Heart right ventricle (tissue), 16 donors: ENCODE results near the gene ACSL5. TPM values are rescaled to one million over a fixed set of nuclear protein-coding genes. Genes with fewer than 3 reads are reported as not detected.
A peak's percentile ranks its signal among the peaks of the same experiment; 100 is the strongest.

Source experiments
- ATAC-seq, 8 donors: fragments of 200-7000 bp; cut with Tn5 transposase; one replicate each; pipeline ENCODE4 v1.9.1; 2020; ENCODE audit warnings: mild to moderate bottlenecking in 8 of 8, moderate library complexity in 8 of 8, moderate number of reproducible peaks in 1 of 8
- DNase-seq, 2 donors: peaks; one replicate each; pipeline ENCODE4 v3.0.0-alpha.2; 2020
- H3K27ac ChIP-seq, 10 donors: fragments of 200-600 bp; sonication (generic) in 2 of 10; one replicate each; pipeline versions ENCODE4 v1.5.0 to v1.8.0; 2020 to 2022; ENCODE audit warnings: mild to moderate bottlenecking in 3 of 10
- H3K27me3 ChIP-seq, 7 donors: fragments of 200-600 bp; one replicate each; pipeline ENCODE4 v1.8.0; 2021 to 2022; ENCODE audit warnings: mild to moderate bottlenecking in 2 of 7
- H3K36me3 ChIP-seq, 9 donors: fragments of 200-600 bp; sonication (generic) in 1 of 9; one replicate each; pipeline versions ENCODE4 v1.5.0 to v1.8.0; 2020 to 2022; ENCODE audit warnings: mild to moderate bottlenecking in 2 of 9
- H3K4me1 ChIP-seq, 9 donors: fragments of 200-600 bp; sonication (generic) in 1 of 9; one replicate each; pipeline versions ENCODE4 v1.5.0 to v1.8.0; 2020 to 2022; ENCODE audit warnings: mild to moderate bottlenecking in 4 of 9
- H3K4me3 ChIP-seq, 10 donors: fragments of 200-600 bp; sonication (generic) in 2 of 10; one replicate each; pipeline versions ENCODE4 v1.5.0 to v1.8.0; 2020 to 2022; ENCODE audit warnings: mild to moderate bottlenecking in 7 of 10, moderate library complexity in 2 of 10
- H3K9me3 ChIP-seq, 11 donors: fragments of 200-600 bp in 10 of 11; sonication (generic) in 2 of 11; one replicate each; pipeline versions ENCODE4 v1.5.0 to v1.8.0; 2013 to 2022; ENCODE audit warnings: mild to moderate bottlenecking in 2 of 11, control low read depth in 1 of 11, moderate library complexity in 1 of 11
- CTCF ChIP-seq, 9 donors: fragments of 200-600 bp; sonication (generic) in 2 of 9; IDR thresholded peaks; one replicate each; pipeline versions ENCODE4 v1.5.0 to v1.8.0; 2021 to 2022; ENCODE audit warnings: antibody characterized with exemption in 9 of 9, mild to moderate bottlenecking in 5 of 9, moderate library complexity in 1 of 9
- WGBS, 2 donors: extraction: QIAGEN DNeasy Blood & Tissue Kit; methylation state at CpG; one replicate each; pipeline ENCODE4 v1.1.7; 2013; ENCODE audit warnings: inconsistent platforms in 1 of 2; 5-methylcytosine and 5-hydroxymethylcytosine counted together
- intact Hi-C, 10 donors: fragments of 100-400 bp; cut with DNase I; formaldehyde crosslinking; loops; one replicate each; pipeline versions ENCODE4 v1.11.1 to v1.14.2; 2022
- polyA plus RNA-seq, 2 donors: library from polyadenylated mRNA; stranded (reverse); fragments of 200-250 nt; gene quantifications; one replicate each; pipeline ENCODE4 v1.2.3, GENCODE V29; 2013
- total RNA-seq, 10 donors: library from RNA; stranded (reverse); fragmentation: NEBNext Ultra II Directional in 3 of 10; extraction: Animal tissue kit (Norgen Biotek cat#: 25700) in 3 of 10; gene quantifications; one replicate each; pipeline versions ENCODE4 v1.2.1 to v1.2.4, GENCODE V29; 2021 to 2023
- donor health status: Arrhythmogenic right ventricular cardiomyopathy.
- donor health status: ischemic (EF 13 %, LVEDD 7.1; RV severe dilation, severe dysfunction).
- donor health status: healthy with polysubstance abuse.
- donor health status: DM: no; HTN: yes; CAD: no.
- donor health status: DM: no; HTN: no; CAD: no.
- donor health status: ischemic (EF 25% LVEDD 6.9; RV normal size, moderate dysfunction).
- donor health status: ischemic (EF 25% LVEDD 5.7; RV mildly dilated, moderate dysfunction).
- donor health status: healthy.
- donor health status: DM: yes; HTN: yes; CAD: no.
- donor health status: Ischemic cardiomyopathy.
- donor health status: ischemic (EF 35%, LVEDD 5.7; RV mildly dilated, moderate dysfunction).
- donor health status: nonischemic (EF 11% LVEDD 7.7; RV severe dilation, severe dysfunction).
- donor health status: DM: yes; HTN: yes; CAD: no.
- donor health status: PGD.
- donor health status: ischemic (EF 29% LVEDD 5.4; RV normal size, mild dysfunction).
- donor health status: nonischemic (EF 23%, LVEDD 6.1; RV moderate dilation, normal function).

The ACSL5 gene
- total and polyA plus RNA-seq, 12 donors, result 3.1 to 17.4 (median 6.6) TPM

GRCh38 chr10:112346774-112347173 is 27.1 kb upstream of the ACSL5 start:
- TF ChIP-seq CTCF (IDR thresholded peaks at IDR 0.05), result no peak
- intact Hi-C loops, result no loop called here

GRCh38 chr10:112347709-112348671 is 25.9 kb upstream of the ACSL5 start:
- no peak for TF ChIP-seq CTCF (IDR thresholded peaks at IDR 0.05)
- H3K27me3 ChIP-seq, result no peaks in the 10 kb centered on the region
- intact Hi-C loops, result no loop called here
- no peak overlapping the region for H3K4me3 ChIP-seq
- ATAC-seq (no peak), DNase-seq (no peak)
- peaks cover 0 to 6% (median 0%) of the 10 kb centered on the region in 9 donors for H3K4me1 ChIP-seq
- WGBS, 2 donors, result 87 to 89% methylated on average over 12 of the region's 12 CpGs
- no peaks in the 10 kb centered on the region for H3K36me3 ChIP-seq
- H3K9me3 ChIP-seq, result no peaks in the 10 kb centered on the region
- no peak overlapping the region for H3K27ac ChIP-seq

More at GRCh38 chr10:112346774-112347173, 27.1 kb upstream of the ACSL5 start:
- ATAC-seq, result no peak
- 84 to 90% methylated on average over 5 of the region's 5 CpGs for WGBS, 2 donors
- H3K4me1 ChIP-seq, result peaks cover 0 to under 1% (median 0%) of the 10 kb centered on the region in 9 donors
- H3K27me3 ChIP-seq, result no peaks in the 10 kb centered on the region
- H3K36me3 ChIP-seq, result no peaks in the 10 kb centered on the region
- H3K4me3 ChIP-seq, result no peak overlapping the region
- H3K9me3 ChIP-seq, result no peaks in the 10 kb centered on the region
- no peak overlapping the region for H3K27ac ChIP-seq
- DNase-seq, result no peak

GRCh38 chr10:112348759-112349158 is 25.2 kb upstream of the ACSL5 start:
- H3K27me3 ChIP-seq, result no peaks in the 10 kb centered on the region
- no peak overlapping the region for H3K4me3 ChIP-seq
- intact Hi-C loops, result no loop called here
- no peaks in the 10 kb centered on the region for H3K9me3 ChIP-seq
- no peaks in the 10 kb centered on the region for H3K36me3 ChIP-seq
- peaks cover 0 to 6% (median 0%) of the 10 kb centered on the region in 9 donors for H3K4me1 ChIP-seq
- 63% methylated on average over 1 of the region's 1 CpG for WGBS, 2 donors
- DNase-seq (no peak), ATAC-seq (no peak)
- no peak for TF ChIP-seq CTCF (IDR thresholded peaks at IDR 0.05)
- H3K27ac ChIP-seq, result no peak overlapping the region

- no peak overlapping the region for H3K27ac ChIP-seq
- H3K9me3 ChIP-seq, result no peaks in the 10 kb centered on the region
- intact Hi-C loops, result no loop called here
- ATAC-seq, result peak in 2 of 8 donors; percentile 21 to 51
- TF ChIP-seq CTCF (IDR thresholded peaks at IDR 0.05), result no peak
- H3K36me3 ChIP-seq, result no peaks in the 10 kb centered on the region
- 93 to 96% methylated on average over 43 to 46 of the region's 46 CpGs for WGBS, 2 donors
- no peaks in the 10 kb centered on the region for H3K27me3 ChIP-seq
- H3K4me3 ChIP-seq, result no peak overlapping the region
- peaks cover 0 to 6% (median 0%) of the 10 kb centered on the region in 9 donors for H3K4me1 ChIP-seq
- DNase-seq, result no peak
Observed at GRCh38 chr10:112349521-112350085, 24.3 kb upstream of the ACSL5 start.
